H9 (cell line): ENCODE data around the gene ADAM19. TPM values are rescaled to one million over a fixed set of nuclear protein-coding genes. Genes with fewer than 3 reads are reported as not detected.

Source experiments
- DNase-seq: peaks from one replicate; pipeline ENCODE4 v3.0.0-alpha.2; 2017
- H2AFZ ChIP-seq: one replicate; pipeline ENCODE4 v1.6.1; 2013; ENCODE audit warnings: mild to moderate bottlenecking, low read length, control low read depth, moderate library complexity
- H2AK5ac ChIP-seq: 2 replicates; pipeline ENCODE4 v1.6.1; 2013; ENCODE audit warnings: low read length, control low read depth, mixed read lengths; ENCODE audit not compliant: insufficient read length
- H2BK120ac ChIP-seq: one replicate; pipeline ENCODE4 v1.6.1; 2013; ENCODE audit warnings: low read depth, mild to moderate bottlenecking, low read length, control low read depth, inconsistent platforms; ENCODE audit not compliant: poor library complexity, severe bottlenecking
- H2BK12ac ChIP-seq: 2 replicates; pipeline ENCODE4 v1.6.1; 2013; ENCODE audit warnings: low read length, control low read depth, mixed read lengths, low read depth; ENCODE audit not compliant: insufficient read length
- H2BK15ac ChIP-seq: 2 replicates; pipeline ENCODE4 v1.6.1; 2013; ENCODE audit warnings: low read depth, low read length, control low read depth
- H2BK20ac ChIP-seq: one replicate; pipeline ENCODE4 v1.6.1; 2013; ENCODE audit warnings: low read depth, mild to moderate bottlenecking, low read length, control low read depth, inconsistent platforms; ENCODE audit not compliant: poor library complexity, severe bottlenecking
- H2BK5ac ChIP-seq: 2 replicates; pipeline ENCODE4 v1.6.1; 2013; ENCODE audit warnings: low read length, control low read depth, mixed read lengths; ENCODE audit not compliant: insufficient read length
- H3K14ac ChIP-seq: 2 replicates; pipeline ENCODE4 v1.6.1; 2013; ENCODE audit warnings: low read length, control low read depth; ENCODE audit not compliant: insufficient read depth
- H3K18ac ChIP-seq: 2 replicates; pipeline ENCODE4 v1.6.1; 2013; ENCODE audit warnings: low read depth, mild to moderate bottlenecking, mixed read lengths, low read length, control low read depth; ENCODE audit not compliant: insufficient read length
- H3K23ac ChIP-seq: 2 replicates; pipeline ENCODE4 v1.6.1; 2013; ENCODE audit warnings: low read length, control low read depth, mixed read lengths, low read depth; ENCODE audit not compliant: insufficient read length
- H3K23me2 ChIP-seq: 2 replicates; pipeline ENCODE4 v1.6.1; 2013; ENCODE audit warnings: low read depth, mild to moderate bottlenecking, mixed read lengths, low read length, control low read depth; ENCODE audit not compliant: insufficient read length, poor library complexity, severe bottlenecking
- H3K27ac ChIP-seq: 2 replicates; pipeline ENCODE4 v1.5.1; 2013; ENCODE audit warnings: low read length, control low read depth, mixed read lengths, low read depth; ENCODE audit not compliant: insufficient read length
- H3K27me3 ChIP-seq: 2 replicates; pipeline ENCODE4 v1.6.1; 2013; ENCODE audit warnings: low read length, control low read depth, inconsistent platforms; ENCODE audit not compliant: insufficient read depth
- H3K4ac ChIP-seq: 2 replicates; pipeline ENCODE4 v1.6.1; 2013; ENCODE audit warnings: low read depth, mild to moderate bottlenecking, control low read depth, inconsistent platforms, low read length, moderate library complexity
- H3K4me1 ChIP-seq: 2 replicates; pipeline ENCODE4 v1.6.1; 2013; ENCODE audit warnings: low read length, control low read depth, inconsistent platforms; ENCODE audit not compliant: insufficient read depth
- H3K4me2 ChIP-seq: 2 replicates; pipeline ENCODE4 v1.6.1; 2013; ENCODE audit warnings: low read length, control low read depth, mixed read lengths; ENCODE audit not compliant: insufficient read length, insufficient read depth
- H3K56ac ChIP-seq: 2 replicates; pipeline ENCODE4 v1.6.1; 2013; ENCODE audit warnings: low read depth, mild to moderate bottlenecking, mixed read lengths, low read length, control low read depth; ENCODE audit not compliant: insufficient read length
- H3K79me1 ChIP-seq: 2 replicates; pipeline ENCODE4 v1.6.1; 2013; ENCODE audit warnings: low read depth, mild to moderate bottlenecking, moderate library complexity, low read length, control low read depth, inconsistent platforms; ENCODE audit not compliant: insufficient read depth, poor library complexity, severe bottlenecking
- H3K79me2 ChIP-seq: 2 replicates; pipeline ENCODE4 v1.6.1; 2013; ENCODE audit warnings: low read length, control low read depth, inconsistent platforms; ENCODE audit not compliant: insufficient read depth
- H3K9ac ChIP-seq: 2 replicates; pipeline ENCODE4 v1.6.1; 2013; ENCODE audit warnings: low read length, control low read depth, mixed read lengths; ENCODE audit not compliant: insufficient read length; ENCODE audit errors: extremely low read depth
- H3K9me3 ChIP-seq: one replicate; pipeline ENCODE4 v1.6.1; 2013; ENCODE audit warnings: low read depth, low read length, inconsistent platforms; ENCODE audit not compliant: control insufficient read depth
- H3T11ph ChIP-seq: one replicate; pipeline ENCODE4 v1.6.1; 2013; ENCODE audit warnings: mild to moderate bottlenecking, low read length, control low read depth, inconsistent platforms
- H4K20me1 ChIP-seq: one replicate; pipeline ENCODE4 v1.6.1; 2013; ENCODE audit not compliant: control insufficient read depth, insufficient read length, insufficient read depth
- H4K5ac ChIP-seq: 2 replicates; pipeline ENCODE4 v1.6.1; 2013; ENCODE audit warnings: low read depth, mild to moderate bottlenecking, mixed read lengths, low read length, control low read depth; ENCODE audit not compliant: insufficient read length
- H4K8ac ChIP-seq: replicated peaks from 2 replicates; pipeline ENCODE4 v1.6.1; 2013; ENCODE audit warnings: low read length, control low read depth, mixed read lengths, low read depth; ENCODE audit not compliant: insufficient read length
- H4K91ac ChIP-seq: 2 replicates; pipeline ENCODE4 v1.6.1; 2013; ENCODE audit warnings: low read depth, mild to moderate bottlenecking, moderate library complexity, mixed read lengths, low read length, control low read depth; ENCODE audit not compliant: insufficient read length
- H3K27ac Mint-ChIP-seq, 3 experiments: 2 replicates in 2 of 3; 3 replicates in 1 of 3; pipeline ENCODE4 v1.8.0; 2020 to 2021; ENCODE audit warnings: mixed read lengths in 3 of 3, mild to moderate bottlenecking in 1 of 3, moderate library complexity in 1 of 3
- H3K27me3 Mint-ChIP-seq: 2 replicates; pipeline ENCODE4 v1.8.0; 2021; ENCODE audit warnings: low read depth, mild to moderate bottlenecking, moderate library complexity, mixed read lengths
- H3K36me3 Mint-ChIP-seq, 3 experiments: 2 replicates in 2 of 3; 3 replicates in 1 of 3; pipeline ENCODE4 v1.8.0; 2020 to 2021; ENCODE audit warnings: low read depth in 3 of 3, mixed read lengths in 3 of 3; ENCODE audit not compliant: insufficient read depth in 1 of 3
- H3K4me1 Mint-ChIP-seq, 2 experiments: 2 replicates each; pipeline ENCODE4 v1.8.0; 2020; ENCODE audit warnings: mixed read lengths in 2 of 2
- H3K4me3 Mint-ChIP-seq, 2 experiments: 2 replicates in 1 of 2; 3 replicates in 1 of 2; pipeline ENCODE4 v1.8.0; 2020 to 2021; ENCODE audit warnings: mild to moderate bottlenecking in 2 of 2, mixed read lengths in 2 of 2, moderate library complexity in 1 of 2
- H3K9me3 Mint-ChIP-seq, 2 experiments: 2 replicates in 1 of 2; 3 replicates in 1 of 2; pipeline ENCODE4 v1.8.0; 2020; ENCODE audit warnings: mild to moderate bottlenecking in 2 of 2, mixed read lengths in 2 of 2, moderate library complexity in 1 of 2
- CTCF ChIP-seq: fragments of 200-600 bp; sonication (generic); conservative IDR thresholded peaks from 3 replicates; pipeline ENCODE4 v1.8.0; 2021; ENCODE audit warnings: antibody characterized with exemption, mild to moderate bottlenecking
- WGBS: extraction: QIAGEN DNeasy Blood & Tissue Kit; methylation state at CpG from one replicate; pipeline ENCODE4 v1.1.7; 2013; ENCODE audit warnings: missing lambda C conversion rate, low lambda C conversion rate, mixed read lengths; ENCODE audit not compliant: insufficient read length; ENCODE audit errors: extremely low coverage; 5-methylcytosine and 5-hydroxymethylcytosine counted together
- total RNA-seq: library from RNA; stranded (reverse); gene quantifications from 2 replicates; pipeline ENCODE4 v1.2.1, GENCODE V29; 2021

The ADAM19 gene
- total RNA-seq, 1 experiment from 2014 or later: 9.9 TPM

- Histone ChIP-seq H4K20me1 (no peaks in the 10 kb centered on the region), H2AFZ (no peak overlapping the region), H3K14ac (no peak overlapping the region), H2BK5ac (no peak overlapping the region), H2BK120ac (no peak overlapping the region), H2BK15ac (no peak overlapping the region), H3K27ac (no peak overlapping the region), H3K4me2 (no peak overlapping the region), H2AK5ac (no peak overlapping the region), H3K9me3 (no peaks in the 10 kb centered on the region), H3K79me1 (no peaks in the 10 kb centered on the region), H4K5ac (no peak overlapping the region), H4K91ac (no peak overlapping the region), H3K18ac (no peak overlapping the region), H3K9ac (no peak overlapping the region), H2BK20ac (no peak overlapping the region), H3T11ph (no peak overlapping the region), H2BK12ac (no peak overlapping the region), H3K4me1 (no peaks in the 10 kb centered on the region; the same call in 1 of the 2 replicates), H4K8ac (no peak overlapping the region), H3K4ac (no peak overlapping the region), H3K23me2 (no peaks in the 10 kb centered on the region), H3K79me2 (no peaks in the 10 kb centered on the region), H3K23ac (no peak overlapping the region), H3K56ac (no peak overlapping the region), H3K27me3 (no peaks in the 10 kb centered on the region)
- DNase-seq: peak; percentile 10
- H3K36me3 Mint-ChIP-seq: no peaks in the 10 kb centered on the region
- WGBS: no CpG with 5 or more reads among the region's 7 CpGs
- H3K27ac Mint-ChIP-seq: no peak overlapping the region
- H3K27me3 Mint-ChIP-seq: peaks cover 15% of the 10 kb centered on the region
- peaks cover 13 to 18% of the 10 kb centered on the region in 2 experiments for H3K4me1 Mint-ChIP-seq
- no peaks in the 10 kb centered on the region for H3K9me3 Mint-ChIP-seq
- TF ChIP-seq CTCF: no peak
- no peak overlapping the region for H3K4me3 Mint-ChIP-seq
These were observed 121.3 kb downstream of the ADAM19 start for GRCh38 chr5:157454273-157454672.
